Measurements from ENCODE around the gene SERPINA6.
"Not testable (repeated sequence)": the region's sequence is repeated elsewhere in the genome, so short reads cannot be mapped to it uniquely, and the experiment has no call there.

The SERPINA6 gene

DNA sequence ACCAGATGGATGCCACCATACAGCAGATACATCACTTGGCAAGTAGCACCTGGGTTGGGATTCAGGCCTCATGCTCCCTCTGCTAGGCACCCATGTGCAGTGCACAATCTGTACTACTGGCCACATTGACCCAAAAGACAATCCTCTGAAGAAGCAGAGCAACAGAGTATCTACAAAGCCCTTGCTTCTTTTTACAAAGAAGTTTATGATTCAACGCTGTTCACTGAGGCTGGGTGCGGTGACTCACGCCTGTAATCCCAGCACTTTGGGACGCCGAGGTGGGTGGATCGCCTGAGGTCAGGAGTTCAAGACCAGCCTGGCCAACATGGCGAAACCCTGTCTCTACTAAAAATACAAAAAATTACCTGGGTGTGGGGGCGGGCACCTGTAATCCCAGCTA, 31.1 kb upstream of the SERPINA6 start:
- not testable (repeated sequence) for DNase-seq

DNA sequence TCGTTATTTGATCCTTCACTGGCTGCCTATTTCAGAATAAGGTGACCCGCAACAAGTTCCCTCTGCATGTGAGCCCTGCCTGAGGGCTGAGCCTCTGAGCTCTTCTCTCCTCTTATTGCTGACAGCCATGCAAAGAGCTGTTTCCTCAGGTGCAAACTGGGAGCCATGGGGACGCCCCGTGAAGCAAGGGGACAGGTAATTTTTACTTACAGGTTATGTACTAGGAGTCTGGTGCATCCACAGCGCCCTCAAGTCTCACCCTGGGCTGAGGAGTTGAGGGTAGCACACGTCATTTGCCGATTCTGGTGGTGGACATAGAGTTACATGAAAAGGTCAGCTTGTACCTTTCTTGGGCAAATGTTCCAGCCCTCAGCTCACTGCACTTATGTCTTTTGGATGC, 26.1 kb upstream of the SERPINA6 start:
- DNase-seq = no peak

DNA sequence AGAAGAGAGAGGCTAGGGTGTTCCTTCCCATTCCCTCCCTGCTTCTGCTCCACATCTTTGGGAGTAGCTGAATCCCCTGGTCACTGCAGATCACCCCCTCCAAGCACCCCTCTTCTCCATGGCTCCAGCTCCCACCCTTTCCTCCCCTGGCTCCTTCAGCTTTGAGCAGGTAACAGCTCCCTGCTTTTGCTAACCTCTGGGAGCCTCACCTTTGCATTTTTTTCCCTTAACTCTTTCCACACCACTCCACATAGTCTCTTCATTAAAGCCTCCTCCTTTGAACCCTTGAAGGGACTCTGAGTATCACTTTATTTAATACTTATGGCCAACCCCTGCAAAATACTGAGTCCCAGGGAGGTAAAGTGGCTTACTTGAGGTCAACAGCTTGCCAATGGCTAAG, 25.7 kb upstream of the SERPINA6 start:
- no peak for DNase-seq

DNA sequence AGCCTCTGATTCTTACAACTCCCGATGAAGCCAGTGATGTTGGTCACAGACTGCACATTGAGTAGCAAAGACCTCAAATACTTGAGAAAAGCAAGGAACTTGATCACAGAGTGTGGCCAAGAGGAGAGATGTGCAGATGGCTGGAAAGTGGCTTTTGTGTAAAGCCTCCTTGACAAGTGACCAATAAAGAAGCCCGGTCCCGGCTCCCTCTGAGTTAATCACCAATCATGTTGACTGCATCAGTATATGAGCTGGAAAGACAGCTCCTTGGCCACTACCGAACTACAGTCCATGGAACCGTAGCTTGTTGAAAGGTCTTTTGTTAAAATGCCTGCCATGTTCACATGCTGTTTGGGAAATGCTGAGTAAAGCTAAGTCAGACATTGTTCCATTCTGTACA, 23.7 kb upstream of the SERPINA6 start:
- DNase-seq = no peak

DNA sequence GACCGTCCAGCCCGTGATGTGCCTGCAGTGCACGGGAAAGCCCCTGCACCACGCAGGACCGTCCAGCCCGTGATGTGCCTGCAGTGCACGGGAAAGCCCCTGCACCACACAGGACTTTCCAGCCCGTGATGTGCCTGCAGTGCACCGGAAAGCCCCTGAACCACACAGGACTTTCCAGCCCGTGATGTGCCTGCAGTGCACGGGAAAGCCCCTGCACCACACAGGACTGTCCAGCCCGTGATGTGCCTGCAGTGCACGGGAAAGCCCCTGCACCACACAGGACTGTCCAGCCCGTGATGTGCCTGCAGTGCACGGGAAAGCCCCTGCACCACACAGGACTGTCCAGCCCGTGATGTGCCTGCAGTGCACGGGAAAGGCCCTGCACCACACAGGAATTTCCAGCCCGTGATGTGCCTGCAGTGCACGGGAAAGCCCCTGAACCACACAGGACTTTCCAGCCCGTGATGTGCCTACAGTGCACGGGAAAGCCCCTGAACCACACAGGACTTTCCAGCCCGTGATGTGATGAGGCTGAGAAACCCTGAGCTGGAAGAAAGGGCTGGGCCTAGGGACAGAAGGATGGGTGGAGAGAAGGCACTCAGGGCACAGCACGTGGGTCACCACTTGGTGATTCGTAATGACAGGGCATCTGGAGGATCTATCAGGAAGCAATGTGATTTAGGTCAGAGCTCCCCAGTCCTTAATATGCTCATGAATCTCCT, 23.1 kb upstream of the SERPINA6 start:
- not testable (repeated sequence) for DNase-seq

DNA sequence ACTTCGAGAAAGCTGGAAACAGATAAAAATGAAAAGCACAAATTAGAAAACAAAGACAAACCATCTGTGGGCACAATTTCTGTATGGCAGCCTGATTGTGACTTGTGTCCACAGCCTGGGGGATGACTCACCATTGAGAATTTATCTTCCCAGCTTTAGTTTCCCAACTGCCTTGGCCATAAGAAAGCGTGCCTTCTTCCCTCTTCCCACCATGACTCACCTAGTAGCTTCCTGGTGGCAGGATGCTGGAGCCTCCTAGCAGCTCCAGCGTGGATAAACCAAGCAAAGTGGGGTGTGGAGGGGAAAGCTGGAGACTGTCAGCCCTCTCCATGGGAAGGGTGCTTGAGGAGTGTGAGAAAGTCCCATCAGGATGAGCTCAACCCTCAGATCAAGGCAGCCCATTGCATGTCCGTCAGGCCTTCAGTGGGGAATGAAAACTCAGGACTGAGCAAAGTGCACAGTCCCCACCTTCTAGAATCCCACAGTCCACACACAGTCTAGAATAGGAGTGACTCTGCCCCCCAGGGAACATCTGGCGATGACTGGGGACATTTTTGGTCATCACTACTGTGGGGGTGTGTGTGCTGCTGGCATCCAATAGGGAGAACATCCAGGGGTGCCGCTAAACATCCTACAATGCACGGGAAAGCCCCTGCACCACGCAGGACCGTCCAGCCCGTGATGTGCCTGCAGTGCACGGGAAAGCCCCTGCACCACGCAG, 22.4 kb upstream of the SERPINA6 start:
- no peak for DNase-seq

DNA sequence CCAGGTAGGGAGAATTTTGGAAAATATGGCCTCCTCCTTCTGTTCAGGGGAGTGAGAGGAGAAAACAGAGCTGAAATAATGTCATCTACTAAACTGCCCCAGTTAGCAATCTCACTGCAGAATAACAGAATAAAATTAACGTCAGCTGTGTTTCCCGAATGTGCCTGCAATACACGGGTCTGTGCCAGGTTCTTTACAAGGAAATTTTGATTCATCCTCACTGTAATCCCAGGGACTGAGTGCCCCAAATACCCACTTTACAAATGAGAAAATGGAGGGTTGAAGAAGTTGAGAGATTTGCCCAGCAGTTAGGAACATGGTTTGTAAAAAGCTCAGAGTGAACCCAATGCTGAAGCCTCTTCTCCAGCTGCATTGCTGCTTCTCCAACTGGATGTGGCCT, 21.3 kb upstream of the SERPINA6 start:
- DNase-seq = no peak

DNA sequence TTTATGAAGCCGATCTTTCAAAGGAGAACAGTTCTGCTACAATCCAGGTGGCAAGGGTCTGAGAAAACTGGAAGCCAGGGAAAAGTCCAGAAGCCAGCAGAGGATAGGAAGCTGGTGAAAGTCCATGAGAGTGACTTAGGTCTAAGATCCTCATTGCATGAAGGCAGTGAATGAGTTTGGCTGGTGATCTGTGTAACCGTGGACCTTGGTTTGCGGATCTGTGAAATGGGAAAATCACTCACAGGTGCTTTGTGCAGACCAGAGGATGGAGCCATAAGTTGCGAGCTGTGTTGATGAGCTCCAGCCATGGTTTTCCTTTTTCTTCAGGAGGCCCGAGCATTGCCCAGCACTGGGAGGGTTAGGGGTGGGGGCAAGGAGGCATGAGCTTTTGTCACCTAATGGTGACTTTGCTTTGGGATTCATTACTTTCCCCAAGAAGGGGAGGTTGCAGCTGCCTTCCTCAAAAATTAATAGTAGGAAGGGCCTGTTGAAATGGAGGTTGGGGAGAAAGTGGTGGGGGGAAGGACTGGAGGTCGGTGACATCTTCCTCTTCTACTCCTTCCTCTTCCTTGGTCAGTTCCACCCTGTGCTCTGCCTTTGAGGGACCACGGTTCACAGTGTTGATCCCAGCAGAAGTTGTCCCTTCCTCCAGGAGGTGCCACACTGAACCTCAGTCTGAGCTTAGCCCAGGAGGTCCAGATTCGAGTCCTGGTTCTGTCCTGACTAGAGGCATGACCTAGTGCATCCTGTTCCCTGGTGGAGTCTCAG, 20.3 kb upstream of the SERPINA6 start:
- DNase-seq = no peak

DNA sequence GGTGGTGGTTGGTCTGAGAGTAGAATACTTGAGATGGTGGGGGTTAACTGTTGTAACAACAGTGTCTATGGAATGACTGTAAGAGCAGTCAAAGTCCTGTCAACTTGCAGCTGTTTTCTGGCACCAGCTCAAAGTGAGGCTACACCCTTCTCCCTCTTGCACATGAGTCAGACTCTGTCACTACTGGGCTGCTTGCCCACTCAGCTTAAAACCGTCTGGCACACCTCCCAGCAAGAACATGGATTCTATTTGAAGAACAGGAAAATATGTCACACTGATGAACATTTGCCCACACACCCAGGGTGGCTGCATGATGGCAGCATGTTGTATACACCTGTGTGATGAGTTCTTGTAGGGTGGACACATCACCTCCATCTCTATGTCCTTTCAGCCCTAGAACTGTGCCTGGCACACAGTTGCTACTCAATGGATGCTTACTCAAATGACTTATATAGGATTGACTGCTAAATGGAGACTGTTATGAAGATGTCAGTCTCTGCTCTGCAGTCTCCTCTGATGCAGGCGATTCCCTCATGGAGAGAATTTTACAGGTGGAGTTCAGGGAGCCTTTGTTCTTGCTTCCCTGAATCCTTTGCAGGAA, 19.3 kb upstream of the SERPINA6 start:
- no peak for DNase-seq

DNA sequence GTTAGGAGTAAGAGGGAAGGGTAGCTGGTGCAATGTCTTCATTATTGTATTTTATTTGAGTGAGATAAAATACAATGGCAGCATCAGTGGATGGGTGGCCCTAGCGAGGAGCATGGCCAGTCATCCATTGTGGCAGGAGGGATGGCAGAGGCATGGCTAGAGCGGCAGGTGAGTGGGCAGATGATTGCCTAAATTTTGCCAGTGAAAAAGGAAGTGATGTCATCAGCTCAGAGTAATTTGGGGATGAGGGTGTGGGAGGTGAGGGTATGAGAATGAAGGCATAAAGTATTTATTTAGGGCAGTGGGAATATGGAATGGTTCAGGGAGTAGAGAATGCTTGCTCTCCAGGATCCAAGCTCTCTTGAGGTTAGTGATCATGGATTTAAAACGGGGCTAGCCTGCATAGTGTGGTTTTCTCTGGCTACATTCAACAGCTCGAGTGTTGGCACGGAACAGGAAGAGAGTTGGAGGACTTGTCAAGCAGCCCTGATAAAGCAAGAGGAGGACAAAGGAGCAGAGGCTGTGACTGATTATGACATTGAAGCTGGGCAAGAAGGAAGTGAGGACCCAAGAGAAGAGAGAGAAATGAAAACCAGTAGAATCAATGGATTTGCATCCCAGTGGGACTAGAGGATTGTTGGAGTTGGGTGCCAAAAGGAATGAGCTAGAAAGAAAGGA, 18.7 kb upstream of the SERPINA6 start:
- no peak for DNase-seq

DNA sequence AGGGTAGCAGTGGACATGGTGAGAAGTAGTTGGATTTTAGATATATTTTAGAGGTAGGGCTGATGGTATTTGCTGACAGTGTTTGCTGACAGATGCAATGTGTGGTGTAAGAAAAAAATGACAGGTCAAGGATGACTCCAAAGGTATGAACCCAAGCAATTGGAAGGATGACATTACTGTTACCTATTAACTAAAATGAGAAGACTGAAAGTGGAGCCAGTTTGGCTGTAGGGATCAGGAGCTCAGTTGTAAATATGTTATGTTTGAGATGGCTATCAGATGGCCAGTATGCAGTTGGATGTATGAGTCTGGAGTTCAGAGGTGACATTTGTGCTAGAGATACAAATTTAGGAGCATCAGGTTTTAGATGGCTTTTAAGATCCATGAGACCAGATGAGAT, 17.4 kb upstream of the SERPINA6 start:
- no peak for DNase-seq

DNA sequence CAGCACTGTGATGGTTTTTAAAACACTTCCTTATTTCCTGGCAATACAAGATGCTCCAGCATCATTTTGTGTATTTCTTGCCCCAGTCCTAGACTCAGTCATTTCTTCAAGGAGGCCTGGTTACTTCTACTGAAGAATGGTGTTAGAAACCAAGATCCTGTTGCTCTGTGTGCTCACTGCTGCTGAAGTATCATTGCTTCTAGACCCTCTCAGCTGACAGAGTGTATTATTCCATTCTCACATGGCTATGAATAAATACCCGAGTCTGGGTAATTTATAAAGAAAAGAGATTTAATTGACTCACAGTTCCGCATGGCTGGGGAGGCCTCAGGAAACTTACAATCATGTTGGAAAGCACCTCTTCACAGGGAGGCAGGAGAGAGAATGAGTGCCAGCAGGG, 14.9 kb upstream of the SERPINA6 start:
- no peak for DNase-seq

DNA sequence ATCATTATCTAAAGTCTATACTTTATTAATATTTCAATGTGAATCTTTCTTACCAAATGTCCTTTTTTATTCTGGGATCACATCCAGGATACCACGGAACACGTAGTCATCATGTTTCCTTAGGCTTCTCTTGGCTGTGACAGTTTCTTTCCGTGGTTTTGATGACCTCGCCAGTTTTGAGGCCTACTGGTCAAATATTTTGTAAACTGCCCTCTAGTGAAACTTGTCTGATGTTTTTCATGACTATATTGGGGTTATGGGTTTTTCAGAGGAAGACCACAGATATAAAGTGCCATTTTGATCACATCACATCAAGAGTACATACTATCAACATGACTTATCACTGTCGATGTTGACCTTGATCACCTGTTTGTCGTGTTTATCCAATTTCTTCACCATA, 14.1 kb upstream of the SERPINA6 start:
- DNase-seq = no peak

DNA sequence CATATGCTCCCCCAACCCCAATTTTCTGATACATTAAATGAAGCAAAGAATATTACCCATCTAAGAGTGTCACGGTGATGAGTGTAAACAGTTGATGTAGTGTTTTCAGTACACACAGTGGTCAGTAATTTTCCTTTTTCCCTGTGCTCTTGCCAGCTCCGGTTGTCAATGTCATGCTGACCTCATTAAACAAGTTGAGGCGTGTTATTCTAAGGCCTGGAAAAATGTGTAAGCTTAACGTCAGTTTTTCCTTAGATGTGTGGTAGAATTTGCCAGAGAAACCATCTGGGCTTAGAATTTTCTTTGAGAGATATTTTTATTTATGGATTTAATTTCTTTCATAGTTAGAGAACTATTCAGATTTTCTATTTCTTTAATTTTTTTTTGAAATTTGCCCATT, 11.7 kb upstream of the SERPINA6 start:
- no peak for DNase-seq

DNA sequence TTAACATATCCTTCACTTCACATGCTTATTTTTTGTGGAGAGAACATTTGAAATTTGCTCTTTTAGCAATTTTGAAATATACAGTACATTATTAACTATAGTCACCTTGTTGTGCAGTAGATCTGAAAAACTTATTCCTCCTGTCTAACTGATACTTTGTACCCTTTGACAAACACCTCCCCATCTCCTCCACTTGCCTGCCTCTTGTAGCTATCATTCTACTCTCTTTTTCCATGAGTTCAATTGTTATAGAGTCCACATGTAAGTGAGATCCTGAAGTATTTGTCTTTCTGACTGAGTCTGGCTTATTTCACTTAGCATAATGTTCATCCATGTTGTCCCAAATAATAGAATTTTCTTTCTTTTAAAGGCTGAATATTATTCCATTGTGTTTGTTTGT, 9.5 kb upstream of the SERPINA6 start:
- no peak for DNase-seq

DNA sequence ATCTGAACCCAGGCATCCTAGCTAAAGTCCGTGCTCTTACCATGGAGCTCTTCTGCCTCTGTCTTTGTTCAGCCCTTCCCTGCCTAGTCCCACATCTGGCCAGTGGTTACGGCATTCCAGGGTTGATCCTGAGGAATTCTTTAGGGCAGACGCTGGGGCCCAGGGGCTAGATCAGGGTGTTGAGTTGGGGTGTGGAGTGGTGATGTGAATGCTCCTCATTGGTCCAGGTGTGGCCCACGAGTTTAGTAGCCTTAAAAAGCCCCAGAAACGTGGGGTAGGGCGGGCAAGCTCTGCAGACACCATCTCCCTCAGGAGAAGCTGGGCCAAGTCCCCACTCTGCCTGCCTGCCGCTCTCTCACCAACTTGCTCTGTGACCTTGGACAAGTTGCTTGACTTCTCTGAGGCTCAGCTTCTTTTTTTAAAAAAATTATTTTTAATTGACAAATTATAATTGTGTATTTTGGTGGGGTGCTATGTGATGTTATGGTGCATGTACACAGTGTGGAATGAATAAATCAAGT, 9.0 kb upstream of the SERPINA6 start:
- no peak for DNase-seq

DNA sequence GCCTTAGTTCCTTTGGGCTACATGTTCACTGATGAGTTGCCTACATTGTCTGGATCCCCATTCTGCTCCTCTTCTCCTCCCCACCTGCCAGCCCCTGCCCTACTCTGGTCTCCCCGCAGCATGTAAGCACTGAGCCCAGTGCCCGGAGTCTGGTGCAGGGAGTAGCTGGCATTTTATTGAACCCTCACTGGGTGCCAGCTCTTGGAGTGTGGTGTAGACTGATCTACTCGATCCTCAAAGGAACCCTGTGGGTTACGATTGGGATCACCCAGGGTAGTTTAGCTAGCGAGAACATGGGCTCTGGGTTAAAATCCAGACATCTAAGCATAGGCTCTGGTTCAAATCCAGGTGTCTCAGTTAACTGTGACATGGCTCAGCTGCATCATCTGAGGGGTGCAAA, 8.3 kb upstream of the SERPINA6 start:
- DNase-seq = no peak

DNA sequence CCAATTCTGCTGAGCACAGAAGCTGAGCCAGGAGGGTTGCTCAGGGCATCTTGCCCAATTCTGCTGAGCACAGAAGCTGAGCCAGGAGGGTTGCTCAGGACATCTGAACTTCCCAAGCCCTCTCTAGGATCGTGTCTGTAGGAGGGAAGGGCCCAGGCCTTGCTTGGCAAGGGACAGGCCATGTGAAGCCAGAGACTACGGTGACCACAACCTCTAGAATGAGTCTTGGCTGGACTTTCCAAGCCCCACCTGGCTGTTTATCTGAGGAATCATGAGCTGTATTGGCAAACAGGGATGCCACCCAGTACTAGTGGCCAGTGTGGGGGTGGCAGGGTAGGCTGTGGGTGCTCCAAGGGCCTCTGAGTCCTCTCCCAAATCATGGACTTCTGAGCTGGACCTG, 7.7 kb upstream of the SERPINA6 start:
- no peak for DNase-seq

DNA sequence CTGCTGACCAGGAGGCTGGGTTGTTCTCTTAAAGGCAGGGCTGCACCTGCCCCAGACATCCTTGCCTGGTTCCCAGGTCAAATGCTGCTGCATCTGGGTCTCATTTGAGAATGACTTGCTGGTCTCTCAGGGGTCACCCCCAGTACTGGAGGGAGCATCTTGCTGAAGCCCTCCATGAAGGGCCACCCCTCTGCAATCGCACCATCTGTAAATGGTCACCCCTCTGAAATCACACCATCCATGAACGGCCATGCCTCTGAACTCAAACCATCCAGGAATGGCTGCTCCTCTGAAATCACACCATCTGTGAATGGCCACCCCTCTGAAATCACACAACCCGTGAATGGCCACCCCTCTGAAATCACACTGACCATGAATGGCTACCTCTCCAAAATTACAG, 7.3 kb upstream of the SERPINA6 start:
- no peak for DNase-seq

DNA sequence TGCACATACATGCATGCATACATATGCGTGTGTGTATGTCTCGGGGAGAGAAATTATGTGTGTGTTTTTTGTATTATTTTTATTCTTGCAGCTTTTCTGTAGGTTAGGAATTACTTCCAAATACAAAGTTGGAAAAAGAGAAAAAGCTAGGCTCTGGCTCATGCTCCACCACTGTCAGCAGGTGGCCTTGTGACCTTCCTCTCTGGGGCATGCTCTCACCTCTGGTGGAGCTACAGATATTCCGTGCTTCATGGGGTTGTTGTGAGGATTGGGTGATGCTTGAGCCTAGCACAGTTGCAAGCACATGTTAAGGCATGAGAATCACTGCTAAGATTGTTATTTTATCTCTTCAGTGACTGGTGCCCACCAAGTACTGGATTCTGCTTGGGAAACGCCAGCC, 6.7 kb upstream of the SERPINA6 start:
- no peak for DNase-seq

DNA sequence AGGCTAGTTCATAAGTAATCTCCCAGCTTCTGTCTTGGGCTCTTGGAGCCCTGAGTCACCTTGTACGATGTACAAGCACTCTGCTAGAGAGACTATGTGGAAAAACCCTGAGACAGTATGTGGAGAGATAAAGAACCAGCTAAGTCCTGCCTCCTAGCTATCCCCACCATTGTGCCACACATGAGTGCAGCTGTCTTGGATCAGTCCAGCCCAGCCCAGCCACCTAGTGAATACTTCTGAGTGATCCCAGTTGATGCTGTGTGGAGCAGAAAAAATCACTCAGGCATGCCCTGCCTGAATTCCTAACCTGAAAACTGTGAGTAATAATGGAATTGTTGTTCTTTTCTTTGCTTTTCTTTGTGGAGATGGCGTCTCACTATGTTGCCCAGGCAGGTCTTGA, 5.1 kb upstream of the SERPINA6 start:
- no peak for DNase-seq

DNA sequence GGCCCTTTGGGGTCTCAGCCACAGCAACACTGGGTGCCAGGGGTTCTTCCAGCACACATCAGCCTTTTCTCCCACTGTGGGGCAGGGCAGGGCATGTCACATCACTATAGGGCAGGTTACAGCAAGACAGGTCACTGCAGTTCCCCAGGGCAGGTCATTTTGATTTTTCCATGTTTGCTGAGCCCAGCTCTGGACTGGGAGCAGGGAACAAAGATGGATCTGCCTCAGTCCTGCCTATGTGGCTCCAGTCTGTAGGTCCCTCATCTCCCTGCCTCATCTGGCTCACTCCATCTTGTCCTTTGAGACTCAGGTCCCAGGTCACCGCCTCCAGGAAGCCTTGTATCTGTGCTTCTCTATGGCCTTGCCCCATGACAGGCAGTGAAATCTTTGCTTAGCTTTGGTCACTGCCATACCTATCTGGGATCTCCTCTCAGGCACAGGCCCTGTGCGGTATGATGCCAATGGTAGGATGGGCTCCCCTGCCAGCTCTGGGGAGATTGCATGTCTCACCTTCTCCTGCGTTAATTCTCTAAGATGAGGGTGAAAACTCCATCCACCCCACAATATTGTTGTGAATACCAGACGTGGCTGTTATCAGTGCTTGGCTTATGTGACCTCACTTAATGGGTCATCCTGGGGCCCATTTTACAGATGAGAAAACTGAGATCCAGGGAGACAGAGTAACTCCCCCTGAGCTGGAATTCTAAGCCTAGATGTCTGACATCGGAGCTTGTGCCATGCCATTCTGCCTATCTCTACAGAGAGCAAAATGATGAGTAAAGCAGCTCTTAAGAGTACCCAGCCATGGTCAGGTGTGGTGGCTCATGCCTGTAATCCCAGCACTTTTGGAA, 1.5 kb downstream of the SERPINA6 start:
- DNase-seq = no peak
